HepG2 (cell line): ENCODE measurements around the gene PATZ1.

Source experiments
- ESRRA ChIP-seq: sonication (generic); formaldehyde crosslinking; IDR thresholded peaks from 2 replicates; pipeline ENCODE4 v1.5.1; 2020; ENCODE audit warnings: mild to moderate bottlenecking, low read depth, missing genetic modification reagents
- POLR2AphosphoS2 ChIP-seq: IDR thresholded peaks from 2 replicates; pipeline ENCODE4 v1.6.1; 2011; ENCODE audit warnings: low read depth, low read length, improper control_type of control experiment
- REST ChIP-seq, 2 experiments: IDR thresholded peaks; 2 replicates each; pipeline ENCODE4 v1.6.1; 2011 to 2012; ENCODE audit warnings: low read length in 2 of 2, borderline replicate concordance in 1 of 2, low read depth in 1 of 2, mild to moderate bottlenecking in 1 of 2, moderate library complexity in 1 of 2
- ZNF274 ChIP-seq: sonication (generic); formaldehyde crosslinking; IDR thresholded peaks from 2 replicates; pipeline ENCODE4 v1.5.1; 2020; ENCODE audit warnings: mild to moderate bottlenecking, missing genetic modification reagents
- ZNF512 ChIP-seq: sonication (generic); formaldehyde crosslinking; IDR thresholded peaks from 2 replicates; pipeline ENCODE4 v1.4.0; 2020; ENCODE audit warnings: mild to moderate bottlenecking, missing genetic modification reagents
- ZNF629 ChIP-seq: sonication (generic); formaldehyde crosslinking; conservative IDR thresholded peaks from 2 replicates; pipeline ENCODE4 v1.5.0; 2020; ENCODE audit warnings: missing genetic modification reagents
- TF ChIP-seq, protein P1 (sequence below): sonication (generic); formaldehyde crosslinking; IDR thresholded peaks from 2 replicates; pipeline ENCODE4 v1.5.0; 2020; ENCODE audit warnings: missing genetic modification reagents

- TF ChIP-seq, protein P1, sequence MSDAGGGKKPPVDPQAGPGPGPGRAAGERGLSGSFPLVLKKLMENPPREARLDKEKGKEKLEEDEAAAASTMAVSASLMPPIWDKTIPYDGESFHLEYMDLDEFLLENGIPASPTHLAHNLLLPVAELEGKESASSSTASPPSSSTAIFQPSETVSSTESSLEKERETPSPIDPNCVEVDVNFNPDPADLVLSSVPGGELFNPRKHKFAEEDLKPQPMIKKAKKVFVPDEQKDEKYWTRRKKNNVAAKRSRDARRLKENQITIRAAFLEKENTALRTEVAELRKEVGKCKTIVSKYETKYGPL, result no peak
- TF ChIP-seq ZNF512 (no peak), ZNF274 (CRISPR knock-in tag) (no peak), POLR2AphosphoS2 (no peak), REST (IDR thresholded peaks at IDR 0.05; ENCODE audit: borderline replicate concordance in 1 of 2, low read depth in 1 of 2, low read length in 2 of 2) (no peak), ESRRA (CRISPR knock-in tag) (no peak), ZNF629 (no peak)
Measured at GRCh38 chr22:31279821-31280505, 66.2 kb downstream of the PATZ1 start.
